GM19043 (cell line): ENCODE results near the gene MYL4.
A peak's percentile ranks its signal among the peaks of the same experiment; 100 is the strongest.
"Not testable (repeated sequence)": the region's sequence is repeated elsewhere in the genome, so short reads cannot be mapped to it uniquely, and the experiment has no call there.

ENCODE experiments used
- ATAC-seq: cut with Tn5 transposase; IDR thresholded peaks from one replicate; pipeline ENCODE4 v1.9.1; 2021; ENCODE audit warnings: low read depth; ENCODE audit not compliant: unreplicated experiment

MYL4 gene

DNA sequence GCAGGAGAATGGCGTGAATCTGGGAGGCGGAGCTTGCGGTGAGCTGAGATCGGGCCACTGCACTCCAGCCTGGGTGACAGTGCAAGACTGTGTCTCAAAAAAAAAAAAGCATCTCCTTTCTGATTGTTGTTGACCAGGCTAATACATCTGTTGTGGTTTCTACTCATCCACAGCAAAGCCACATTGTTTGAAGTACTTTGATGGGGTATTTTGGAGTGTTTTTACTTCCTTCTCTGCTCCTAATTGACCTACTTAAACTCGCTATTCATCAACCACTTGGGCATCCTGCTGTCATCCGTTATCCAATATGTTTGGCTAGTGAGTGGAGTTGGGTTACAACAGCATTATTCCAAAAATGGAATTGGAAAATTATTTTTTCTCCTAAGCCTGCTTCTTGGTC is 16.6 kb upstream of the MYL4 start:
- ATAC-seq: no peak

DNA sequence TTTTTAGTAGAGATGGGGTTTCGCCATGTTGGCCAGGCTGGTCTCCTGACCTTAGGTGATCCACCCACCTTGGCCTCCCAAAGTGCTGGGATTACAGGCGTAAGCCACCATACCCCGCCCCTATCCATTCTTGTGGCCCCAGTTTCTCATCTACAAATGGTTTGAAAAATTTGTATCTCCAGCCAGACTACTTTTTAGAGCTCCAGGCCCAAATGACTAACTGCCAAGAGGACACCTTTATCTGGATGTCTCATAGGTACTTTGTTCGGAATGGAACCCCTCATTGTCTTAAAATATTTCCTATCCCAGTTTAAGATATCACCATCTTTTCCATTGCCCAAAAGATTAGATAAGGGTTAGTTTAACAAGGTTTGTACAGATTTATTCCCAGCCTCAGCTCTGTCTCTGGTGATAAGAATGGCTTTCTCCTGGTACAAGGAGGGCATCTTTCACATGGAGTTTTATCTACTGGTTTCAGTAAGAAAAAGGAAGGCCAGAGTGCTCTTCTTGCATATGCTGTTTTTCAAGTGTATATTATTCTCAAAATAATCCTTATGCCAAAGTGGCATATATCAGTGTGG is 15.1 kb upstream of the MYL4 start:
- ATAC-seq: no peak

DNA sequence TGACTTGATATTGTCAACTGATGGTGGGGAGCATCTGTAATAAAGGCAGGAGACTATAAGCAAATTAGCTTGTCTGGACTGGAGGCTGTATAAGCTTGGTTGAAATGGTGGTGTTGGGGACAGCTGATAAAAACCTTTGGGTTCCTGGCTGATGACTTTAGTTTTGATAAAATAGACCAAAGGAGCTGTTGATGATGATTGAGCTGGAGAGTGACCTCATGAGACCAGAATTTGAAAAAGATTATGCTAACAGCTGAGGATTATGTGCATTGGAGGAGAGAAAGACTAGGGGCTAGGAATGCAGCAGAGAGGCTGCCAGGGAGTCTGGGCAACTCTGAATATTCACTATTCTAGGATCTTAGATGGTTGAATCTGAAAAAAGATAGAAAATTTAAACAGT is 11.3 kb upstream of the MYL4 start:
- ATAC-seq: no peak

DNA sequence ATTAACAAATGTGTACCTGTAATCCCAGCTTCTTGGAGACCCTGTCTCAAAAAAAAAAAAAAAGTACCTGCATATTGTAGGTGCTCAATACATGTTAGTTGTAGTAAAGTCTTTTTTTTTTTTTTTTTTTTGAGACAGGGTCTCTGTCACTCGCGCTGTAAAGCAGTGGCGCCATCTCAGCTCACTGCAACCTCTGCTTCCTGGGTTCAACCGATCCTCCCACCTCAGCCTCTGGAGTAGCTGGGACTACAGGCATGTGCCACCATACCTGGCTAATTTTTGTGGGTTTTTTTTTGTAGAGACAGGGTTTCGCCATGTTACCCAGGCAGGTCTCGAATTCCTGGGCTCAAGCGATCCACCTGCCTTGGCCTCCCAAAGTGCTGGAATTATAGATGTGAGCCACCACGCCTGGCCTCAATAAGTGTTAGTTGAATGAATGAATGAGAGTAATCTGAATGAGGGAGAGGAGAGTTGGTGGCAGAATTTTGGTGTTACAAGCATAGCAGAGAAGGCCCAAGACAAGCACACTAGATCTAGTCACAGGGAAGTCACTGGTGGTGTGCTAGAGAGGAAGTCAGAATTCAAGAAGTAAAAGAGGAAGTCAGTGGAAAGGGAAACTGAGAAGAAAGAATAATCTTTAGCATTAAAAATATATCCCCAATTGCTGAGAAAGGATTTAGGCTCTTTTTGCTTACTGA is 9.4 kb upstream of the MYL4 start:
- no peak for ATAC-seq

DNA sequence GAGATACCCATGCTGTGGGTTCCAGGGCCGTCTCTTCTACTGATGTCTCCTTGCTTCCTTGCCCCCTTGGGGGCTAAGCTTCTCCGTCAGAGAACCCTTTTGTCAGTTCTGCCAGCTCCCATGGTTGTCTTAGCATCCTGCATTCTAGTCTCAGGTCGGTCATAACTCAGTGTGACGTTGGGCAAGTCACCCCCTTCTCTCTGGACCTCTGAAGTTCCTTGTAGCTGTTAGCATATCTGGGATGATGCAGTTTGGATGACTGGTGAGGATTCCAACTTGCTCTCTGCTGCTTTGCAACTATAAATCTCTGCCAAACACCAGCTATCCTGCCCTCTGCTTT is 8.9 kb upstream of the MYL4 start:
- no peak for ATAC-seq

DNA sequence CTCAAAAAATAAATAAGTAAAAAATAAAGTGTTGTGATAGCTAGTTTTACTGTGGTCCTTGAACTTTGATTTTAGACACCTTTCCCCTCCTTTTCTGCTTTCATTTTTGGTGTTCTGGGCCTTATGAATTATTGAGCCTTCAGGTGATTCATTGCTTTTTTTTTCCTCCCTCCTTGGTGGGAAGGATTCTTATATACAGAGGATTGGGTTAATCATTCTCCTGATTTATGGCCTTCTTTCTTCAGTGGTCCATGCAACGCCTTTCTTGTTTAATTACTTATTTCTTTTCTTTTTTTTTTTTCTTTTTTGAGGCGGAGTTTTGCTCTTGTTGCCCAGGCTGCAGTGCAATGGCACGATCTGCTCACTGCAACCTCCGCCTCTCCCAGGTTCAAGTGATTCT is 8.0 kb upstream of the MYL4 start:
- ATAC-seq: no peak

DNA sequence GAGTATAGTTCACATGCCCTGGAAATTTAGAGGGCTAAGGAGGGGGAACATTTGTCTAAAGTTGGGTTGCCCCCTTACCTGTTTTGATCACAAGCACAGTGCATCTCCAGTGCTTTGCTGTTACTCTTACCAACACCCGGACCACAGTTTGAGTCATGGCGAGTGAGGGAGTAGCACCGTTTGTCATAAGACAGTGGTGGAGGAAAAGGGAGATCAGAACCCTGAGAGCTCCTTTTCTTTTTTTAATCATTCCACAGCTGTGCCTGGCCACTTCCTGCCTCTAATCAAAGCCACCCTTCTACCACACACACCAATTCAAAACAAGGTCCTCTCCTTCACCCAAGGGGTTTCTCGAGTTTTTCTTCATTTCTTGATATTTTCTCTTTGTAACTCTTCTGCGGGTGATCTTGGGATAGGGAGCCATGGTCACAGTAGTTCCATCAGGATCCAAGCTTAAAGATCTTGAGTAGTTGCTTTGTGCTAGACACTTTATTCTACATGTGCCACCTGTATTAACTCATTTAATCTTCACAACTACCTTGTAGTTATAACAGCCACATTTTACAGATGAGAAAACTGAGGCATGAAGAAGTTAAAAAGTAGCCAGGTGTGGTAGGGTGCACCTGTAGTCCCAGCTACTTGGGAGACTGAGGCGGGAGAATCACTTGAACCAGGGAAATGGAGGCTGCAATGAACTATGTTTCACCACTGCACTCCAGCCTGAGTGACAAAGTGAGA is 5.0 kb upstream of the MYL4 start:
- no peak for ATAC-seq

DNA sequence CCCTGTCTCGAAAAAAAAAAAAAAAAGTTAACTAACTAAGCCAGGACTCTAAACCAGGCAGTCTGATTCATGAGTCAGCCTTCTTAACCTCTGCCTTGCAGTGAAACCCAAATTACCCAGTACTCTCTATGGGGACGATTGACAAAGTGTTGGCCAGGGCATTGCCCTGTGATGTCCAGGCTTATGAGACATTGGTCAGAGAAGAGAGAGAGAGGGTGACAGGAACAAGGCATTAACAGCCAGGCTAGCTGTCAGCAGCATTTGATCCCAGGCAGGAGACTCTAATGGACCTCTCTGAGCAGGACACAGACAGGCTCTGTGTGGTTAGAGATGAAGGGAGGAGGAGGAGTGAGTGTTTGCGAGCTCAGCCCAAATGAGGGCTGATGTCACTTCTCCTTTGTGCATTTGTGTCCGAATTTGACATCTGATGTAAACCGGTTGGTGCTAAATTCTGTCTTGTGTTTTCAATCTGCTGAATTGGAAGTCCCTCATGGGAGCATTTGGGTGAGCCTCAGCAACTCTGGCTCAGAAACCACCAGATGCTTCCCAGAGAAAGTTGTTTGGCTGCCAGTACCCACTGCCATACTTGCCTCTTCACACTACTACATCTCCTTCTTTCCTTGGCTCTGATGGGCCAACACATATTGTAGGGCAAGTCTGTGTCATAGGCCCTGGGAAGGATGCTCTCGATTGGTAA is 4.3 kb upstream of the MYL4 start:
- peak; percentile 27 for ATAC-seq

DNA sequence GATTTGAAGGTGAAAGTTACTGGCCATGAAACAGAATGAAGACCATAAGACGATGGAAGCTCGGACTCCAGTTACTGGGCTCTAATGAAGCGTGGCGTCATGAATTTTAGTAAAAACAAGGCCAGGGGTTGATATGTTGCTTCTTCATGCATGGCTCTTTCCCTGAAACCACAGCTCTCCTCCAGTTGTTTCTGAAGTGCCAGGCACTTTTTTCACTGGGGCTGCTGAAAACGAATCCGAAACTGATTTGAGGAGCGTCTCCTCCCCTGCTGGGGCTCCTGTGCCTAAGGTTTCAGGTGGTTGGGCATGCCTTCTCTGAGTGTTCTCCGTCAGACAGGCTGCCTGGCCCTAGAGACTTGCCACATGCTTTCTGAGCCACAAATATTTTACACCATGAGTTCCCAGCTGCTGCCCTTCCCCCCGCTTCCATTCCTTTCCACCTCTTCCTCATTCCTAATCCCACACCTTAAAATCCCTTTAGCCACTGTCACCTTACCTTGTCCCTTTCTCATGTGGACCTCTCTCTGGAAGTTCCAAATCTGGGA is 3.7 kb upstream of the MYL4 start:
- peak; percentile 43 for ATAC-seq

DNA sequence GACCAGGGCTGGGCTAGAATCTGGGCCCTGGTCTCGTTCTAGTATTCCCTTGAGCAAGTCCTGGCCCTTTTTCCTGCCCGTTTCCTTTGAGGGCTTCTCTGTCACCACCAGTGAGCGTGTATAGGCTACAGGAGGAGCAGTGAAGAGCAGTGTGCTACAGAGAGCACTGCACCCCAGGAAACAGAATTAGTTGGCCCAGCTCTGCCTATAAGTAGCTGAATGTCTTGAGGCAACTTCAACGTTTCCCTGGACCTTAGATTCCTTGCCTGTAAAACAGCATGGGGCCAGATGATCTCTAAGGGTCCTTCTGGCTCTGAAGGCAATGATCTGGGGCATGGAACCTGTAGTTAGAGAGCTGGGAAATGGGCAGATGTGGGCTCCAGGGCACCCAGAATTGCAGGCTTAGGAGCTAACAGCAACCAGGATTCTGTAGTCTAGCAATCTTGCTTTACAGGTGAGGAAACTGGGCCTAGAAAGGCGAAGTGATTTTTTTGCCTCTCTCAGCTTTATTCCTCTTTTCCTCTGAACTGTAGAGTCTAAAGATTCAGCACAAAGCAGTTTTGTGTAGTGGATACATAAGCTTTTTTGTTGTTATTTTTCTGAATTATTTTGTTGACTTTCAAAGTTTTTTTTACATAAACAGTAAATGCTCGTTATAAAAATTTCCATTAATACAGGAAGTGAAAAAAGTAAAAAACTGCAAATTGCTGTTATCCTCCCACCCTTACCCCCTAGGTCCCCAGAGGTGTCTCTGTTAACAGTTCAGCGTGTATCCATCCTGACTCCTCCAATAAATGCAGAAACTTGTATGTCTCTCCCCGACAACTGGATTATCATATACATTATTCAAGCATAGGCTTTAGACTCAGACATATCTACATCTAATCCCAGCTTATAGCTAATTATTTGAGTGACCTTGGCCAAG is 1.7 kb upstream of the MYL4 start:
- no peak for ATAC-seq

DNA sequence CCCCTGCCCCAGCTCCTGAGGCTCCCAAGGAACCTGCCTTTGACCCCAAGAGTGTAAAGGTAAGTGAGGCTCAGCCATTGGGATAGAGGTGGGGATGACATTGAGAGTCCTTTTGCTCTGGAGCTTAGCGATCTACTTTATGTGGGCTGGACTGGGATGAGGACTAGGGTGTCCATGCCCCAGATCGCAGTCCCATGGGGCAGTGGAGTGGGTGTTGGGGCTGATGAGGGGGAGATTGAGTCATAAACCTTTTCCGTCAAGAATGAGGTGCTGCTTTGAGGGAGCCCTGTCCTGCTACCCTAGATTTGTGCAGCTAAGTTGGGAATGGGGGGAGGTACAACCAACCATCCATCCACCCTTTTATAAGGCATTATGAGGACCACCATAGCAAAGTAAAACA is 351 bp downstream of the MYL4 start:
- ATAC-seq: no peak

DNA sequence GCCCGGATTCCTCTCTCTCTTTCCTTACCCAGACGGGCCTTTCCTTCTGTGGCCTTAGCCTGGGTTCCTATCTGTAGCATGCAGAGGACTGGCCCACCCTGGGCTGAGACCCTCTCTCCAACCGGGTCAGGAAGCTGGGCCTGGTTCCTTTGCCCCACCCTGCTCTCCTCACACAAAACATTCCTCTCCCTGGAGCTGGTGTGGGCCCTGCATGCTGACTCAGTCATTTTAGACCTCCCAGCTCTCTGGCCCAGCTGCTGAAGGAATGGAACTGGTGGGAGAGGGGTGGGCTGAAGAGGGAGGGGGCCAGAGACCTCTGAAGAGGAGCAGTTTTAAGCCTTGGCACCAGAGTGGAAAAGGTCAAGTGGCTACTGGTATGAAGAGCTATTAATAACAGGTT is 957 bp downstream of the MYL4 start:
- no peak for ATAC-seq

DNA sequence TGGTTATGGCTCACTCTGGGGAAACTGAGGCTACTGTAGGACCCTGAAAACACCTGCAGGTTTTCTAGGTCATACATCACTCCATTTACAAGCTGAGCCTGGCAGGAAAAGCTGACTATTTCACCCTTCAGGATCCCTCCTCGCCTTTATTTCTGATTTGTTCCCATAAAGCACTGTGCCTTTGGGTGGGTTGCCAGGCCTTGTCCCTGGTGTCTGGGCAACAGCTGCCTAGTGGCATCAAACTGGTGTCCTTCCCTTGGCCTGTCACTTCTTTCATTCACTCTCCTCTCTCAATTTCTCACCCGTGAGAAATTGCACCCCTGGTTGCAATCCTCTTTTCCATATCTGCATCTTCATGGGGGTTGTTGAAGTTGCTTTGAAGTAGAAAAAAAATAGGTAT is 1.6 kb downstream of the MYL4 start:
- no peak for ATAC-seq

DNA sequence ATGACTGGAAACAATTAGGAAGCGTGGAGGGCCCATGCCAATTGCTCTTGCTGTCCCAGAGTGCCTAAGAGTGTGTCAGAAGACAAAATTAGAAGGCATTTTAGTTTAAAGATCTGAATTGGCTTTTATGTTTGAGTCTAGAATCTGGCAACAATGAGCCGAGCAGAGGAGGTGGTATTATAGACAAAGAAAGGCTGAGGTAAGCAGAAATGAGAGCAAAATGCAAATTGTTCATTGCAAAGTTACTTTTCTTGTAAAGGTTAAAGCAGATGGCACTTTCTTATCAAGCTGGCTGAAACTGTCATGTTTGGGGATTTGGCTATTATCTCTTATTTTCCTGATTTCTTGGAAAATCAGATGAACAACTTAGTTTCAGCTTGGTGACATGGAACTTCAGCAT is 3.3 kb downstream of the MYL4 start:
- no peak for ATAC-seq

DNA sequence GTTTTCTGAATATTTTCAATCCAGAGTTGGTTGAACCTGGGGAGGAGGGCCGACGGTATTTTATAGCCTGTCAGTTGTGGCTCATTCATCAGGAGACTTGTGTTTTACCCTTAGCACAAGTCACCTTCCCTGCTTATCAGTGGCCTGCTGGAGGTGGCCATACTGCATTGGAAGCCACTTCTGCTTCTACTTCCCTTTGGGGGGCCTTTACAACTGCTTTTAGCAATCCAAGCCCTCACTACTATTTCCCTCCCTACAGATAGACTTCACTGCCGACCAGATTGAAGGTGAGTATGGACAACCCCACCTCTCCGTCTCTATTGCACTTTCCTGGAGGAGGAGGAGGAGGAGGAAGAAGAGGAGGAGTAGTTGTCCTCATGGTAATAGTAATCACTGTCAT is 4.4 kb downstream of the MYL4 start:
- no peak for ATAC-seq

DNA sequence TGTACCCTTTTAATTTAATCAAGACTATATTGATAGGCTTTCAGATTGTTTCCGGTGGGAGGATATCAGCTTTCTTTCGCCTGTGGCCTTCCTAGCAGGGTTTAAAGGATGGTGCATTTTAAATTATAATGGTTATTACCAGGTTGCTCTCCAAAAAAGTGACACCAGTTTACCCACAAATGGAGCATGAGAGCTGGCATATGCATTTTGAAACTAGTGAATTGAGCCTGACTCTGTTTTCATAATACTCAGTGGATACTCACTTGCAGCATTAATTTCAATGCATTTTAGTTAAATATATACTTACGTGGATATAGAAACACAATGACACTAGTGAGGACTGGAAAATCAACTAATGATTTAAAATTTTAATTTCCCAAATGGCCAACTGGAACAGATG is 5.8 kb downstream of the MYL4 start:
- ATAC-seq: no peak

DNA sequence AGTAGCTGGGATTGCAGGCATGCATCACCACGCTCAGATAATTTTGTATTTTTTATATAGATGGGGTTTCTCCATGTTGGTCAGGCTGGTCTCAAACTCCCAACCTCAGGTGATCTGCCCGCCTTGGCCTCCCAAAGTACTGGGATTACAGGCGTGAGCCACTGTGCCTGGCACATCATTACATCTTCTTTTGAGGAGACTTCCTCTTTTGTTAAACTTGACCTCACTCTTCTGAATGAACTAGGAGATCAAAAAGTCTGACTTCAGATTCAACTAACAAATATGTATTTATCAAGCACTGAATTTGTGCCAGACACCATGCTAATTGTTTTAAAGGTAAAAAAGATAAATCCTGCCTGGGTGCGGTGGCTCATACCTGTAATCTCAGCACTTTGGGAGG is 7.7 kb downstream of the MYL4 start:
- not testable (repeated sequence) for ATAC-seq

DNA sequence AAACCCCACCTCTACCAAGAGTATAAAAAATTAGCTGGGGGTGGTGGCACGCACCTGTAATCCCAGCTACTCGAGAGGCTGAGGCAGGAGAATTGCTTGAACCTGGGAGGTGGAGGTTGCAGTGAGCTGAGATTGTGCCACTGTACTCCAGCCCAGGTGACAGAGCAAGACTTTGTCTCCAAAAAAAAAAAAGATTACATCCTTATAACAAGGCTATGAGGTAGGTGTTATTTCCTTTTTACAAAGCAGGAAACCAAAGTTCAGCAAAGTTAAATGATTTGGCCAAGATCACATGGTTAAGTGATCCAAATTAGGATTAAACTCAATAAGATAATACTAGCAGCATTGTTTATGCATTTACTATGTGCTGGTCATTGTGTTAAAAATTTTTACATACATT is 8.1 kb downstream of the MYL4 start:
- ATAC-seq: not testable (repeated sequence)

DNA sequence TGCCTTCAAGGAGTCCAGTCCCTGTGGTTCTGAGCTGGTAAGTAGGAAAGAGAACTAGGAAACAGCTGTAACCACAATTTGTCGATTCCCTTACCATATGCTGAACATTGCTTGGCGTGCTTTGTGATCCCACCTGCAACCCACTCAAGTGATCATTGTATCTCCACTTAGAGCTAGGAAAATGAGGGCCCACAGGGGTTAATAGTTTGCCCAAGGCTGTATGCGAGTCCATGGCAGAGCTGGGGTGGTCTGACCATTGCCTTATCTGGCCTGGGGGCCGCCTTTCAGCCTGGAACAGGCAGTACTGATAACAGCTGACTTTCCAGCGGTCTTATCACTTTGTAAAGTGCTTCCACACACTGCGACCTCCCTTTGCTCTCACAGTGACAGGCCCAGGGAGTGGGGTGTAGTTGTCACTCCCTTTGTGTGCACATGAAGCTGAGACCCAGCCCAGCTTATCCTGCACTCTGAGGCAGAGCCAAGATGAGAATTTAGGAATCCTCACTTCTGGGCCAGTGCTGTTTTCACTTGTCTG is 9.8 kb downstream of the MYL4 start:
- no peak for ATAC-seq
